SK-N-MC (cell line): ENCODE data around the gene NCBP2.

ENCODE experiments used
- EZH2 ChIP-seq: fragments of 200-600 bp; sonication (generic); IDR thresholded peaks from one replicate; pipeline ENCODE4 v1.6.1; 2017; ENCODE audit warnings: antibody characterized with exemption
- POLR2AphosphoS5 ChIP-seq: IDR thresholded peaks from 2 replicates; pipeline ENCODE4 v1.6.1; 2012; ENCODE audit warnings: mild to moderate bottlenecking, low read depth, low read length, borderline replicate concordance

DNA sequence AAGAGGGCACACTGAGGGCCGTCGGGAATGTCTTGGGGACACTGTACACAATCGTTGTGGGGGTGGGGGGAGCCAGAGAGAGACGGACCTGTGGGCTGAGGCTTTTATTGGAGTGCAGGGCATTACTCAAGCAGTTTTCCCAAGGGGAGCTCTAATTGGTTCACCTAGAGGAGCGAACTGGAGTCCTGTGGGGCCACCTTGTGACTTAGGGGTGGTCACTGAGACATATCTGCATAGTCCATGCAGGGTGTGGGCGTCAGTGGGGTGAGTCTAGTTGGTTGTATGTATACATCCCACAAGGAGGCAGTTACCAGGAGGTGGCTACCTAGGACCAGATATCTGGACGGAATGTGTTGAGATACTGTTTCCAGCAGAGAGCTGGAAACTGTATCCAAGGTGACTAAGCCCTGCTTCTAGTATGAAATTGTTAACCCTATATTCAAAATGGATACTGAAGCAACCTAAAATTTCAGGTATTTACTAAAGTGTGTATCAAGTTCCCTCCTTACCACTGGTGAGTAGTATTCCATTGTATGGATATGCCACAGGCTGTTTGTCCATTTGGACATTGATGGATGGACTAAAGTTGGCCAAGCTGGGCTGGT lies 28.9 kb upstream of the NCBP2 start:
- TF ChIP-seq POLR2AphosphoS5 (no peak), EZH2 (no peak)
